CD14-positive monocyte (primary cell): ENCODE measurements around the gene LCMT2. TPM values are rescaled to one million over a fixed set of nuclear protein-coding genes. Genes with fewer than 3 reads are reported as not detected.

Source experiments
- DNase-seq, 3 donors: peaks; one replicate each; pipeline ENCODE4 v3.0.0-alpha.2; 2011 to 2022
- H2AFZ ChIP-seq: 2 replicates; pipeline ENCODE4 v1.6.0; 2012; ENCODE audit warnings: mild to moderate bottlenecking, low read depth, low read length, inconsistent platforms; ENCODE audit not compliant: insufficient read depth, poor library complexity, severe bottlenecking
- H3K27ac ChIP-seq, 2 donors: 1 replicate in 1 of 2; 2 replicates in 1 of 2; pipeline ENCODE4 v1.5.1; 2012 to 2013; ENCODE audit warnings: low read length in 2 of 2, control low read depth in 1 of 2, inconsistent platforms in 1 of 2, low read depth in 1 of 2, mild to moderate bottlenecking in 1 of 2
- H3K27me3 ChIP-seq, 2 donors: one replicate each; pipeline versions ENCODE4 v1.6.0 to v1.6.1; 2011 to 2013; ENCODE audit warnings: low read length in 2 of 2; ENCODE audit not compliant: control insufficient read depth in 2 of 2, insufficient read depth in 2 of 2
- H3K36me3 ChIP-seq, 2 donors: replicated peaks in 1 of 2; 1 replicate in 1 of 2; 2 replicates in 1 of 2; pipeline versions ENCODE4 v1.5.1 to v1.6.1; 2012 to 2013; ENCODE audit warnings: low read length in 2 of 2, control low read depth in 1 of 2, inconsistent platforms in 1 of 2, mild to moderate bottlenecking in 1 of 2; ENCODE audit not compliant: insufficient read depth in 2 of 2, control insufficient read depth in 1 of 2
- H3K4me1 ChIP-seq, 2 donors: 1 replicate in 1 of 2; 2 replicates in 1 of 2; pipeline versions ENCODE4 v1.5.1 to v1.6.1; 2012 to 2013; ENCODE audit warnings: low read length in 2 of 2, control low read depth in 1 of 2, inconsistent platforms in 1 of 2, mild to moderate bottlenecking in 1 of 2, moderate library complexity in 1 of 2; ENCODE audit not compliant: insufficient read depth in 2 of 2, control insufficient read depth in 1 of 2
- H3K4me2 ChIP-seq: replicated peaks from 2 replicates; pipeline ENCODE3; 2012; ENCODE audit warnings: low read length, moderate library complexity, mild to moderate bottlenecking; ENCODE audit not compliant: poor library complexity, severe bottlenecking; ENCODE audit errors: extremely low read depth
- H3K4me3 ChIP-seq, 3 experiments: fragments of 200-600 bp in 1 of 3; sonication (generic) in 1 of 3; replicated peaks in 1 of 3; 1 replicate in 2 of 3; 2 replicates in 1 of 3; pipeline ENCODE4 v1.5.1; 2011 to 2013; ENCODE audit warnings: low read length in 3 of 3, mild to moderate bottlenecking in 3 of 3, control low read depth in 2 of 3, low read depth in 2 of 3, inconsistent platforms in 1 of 3, moderate library complexity in 1 of 3
- H3K79me2 ChIP-seq: 2 replicates; pipeline ENCODE4 v1.6.0; 2012; ENCODE audit warnings: mild to moderate bottlenecking, control low read depth, inconsistent platforms, low read length, moderate library complexity; ENCODE audit not compliant: insufficient read depth
- H3K9ac ChIP-seq: 2 replicates; pipeline ENCODE4 v1.6.0; 2017; ENCODE audit warnings: low read length, mild to moderate bottlenecking; ENCODE audit not compliant: insufficient read depth, poor library complexity, severe bottlenecking
- H3K9me3 ChIP-seq, 2 donors: replicated peaks in 1 of 2; 1 replicate in 1 of 2; 2 replicates in 1 of 2; pipeline versions ENCODE4 v1.5.1 to v1.6.1; 2012 to 2013; ENCODE audit warnings: low read length in 2 of 2, control low read depth in 1 of 2; ENCODE audit not compliant: control insufficient read depth in 1 of 2, insufficient read depth in 1 of 2
- H4K20me1 ChIP-seq: 2 replicates; pipeline ENCODE4 v1.6.0; 2012; ENCODE audit warnings: mild to moderate bottlenecking, low read length, control low read depth, moderate library complexity; ENCODE audit not compliant: insufficient read depth
- H3K27ac Mint-ChIP-seq, 7 donors: one replicate each; pipeline ENCODE4 v1.8.0; 2020; ENCODE audit warnings: mild to moderate bottlenecking in 7 of 7, mixed read lengths in 7 of 7, moderate library complexity in 6 of 7, inconsistent platforms in 2 of 7
- H3K27me3 Mint-ChIP-seq, 3 donors: one replicate each; pipeline ENCODE4 v1.8.0; 2021 to 2022; ENCODE audit warnings: low read depth in 3 of 3, mild to moderate bottlenecking in 3 of 3, mixed read lengths in 3 of 3, moderate library complexity in 3 of 3, inconsistent platforms in 1 of 3
- H3K36me3 Mint-ChIP-seq, 2 donors: one replicate each; pipeline ENCODE4 v1.8.0; 2020; ENCODE audit warnings: mixed read lengths in 2 of 2, inconsistent platforms in 1 of 2, mild to moderate bottlenecking in 1 of 2
- H3K4me1 Mint-ChIP-seq: one replicate; pipeline ENCODE4 v1.8.0; 2020; ENCODE audit warnings: mild to moderate bottlenecking, mixed read lengths
- H3K4me3 Mint-ChIP-seq, 2 donors: one replicate each; pipeline ENCODE4 v1.8.0; 2020; ENCODE audit warnings: mild to moderate bottlenecking in 2 of 2, mixed read lengths in 2 of 2, moderate library complexity in 1 of 2
- H3K9me3 Mint-ChIP-seq, 7 donors: one replicate each; pipeline ENCODE4 v1.8.0; 2020 to 2022; ENCODE audit warnings: mixed read lengths in 7 of 7, mild to moderate bottlenecking in 6 of 7, moderate library complexity in 6 of 7, inconsistent platforms in 2 of 7
- WGBS: methylation state at CpG from one replicate; pipeline ENCODE4 v1.1.5; 2013; ENCODE audit warnings: missing lambda C conversion rate; ENCODE audit not compliant: insufficient coverage; 5-methylcytosine and 5-hydroxymethylcytosine counted together
- intact Hi-C, 2 donors: fragments of 100-400 bp; cut with micrococcal nuclease; formaldehyde crosslinking; loops; one replicate each; pipeline versions ENCODE4 v1.15.0 to v1.15.1; 2023
- polyA plus RNA-seq, 3 donors: library from polyadenylated mRNA; depleted of rRNA in 1 of 3; unstranded in 2 of 3; stranded (reverse) in 1 of 3; fragments of 300-500 nt in 2 of 3; fragments of >200 nt in 1 of 3; fragmentation: Illumina TruSeq in 2 of 3; gene quantifications; 1 replicate in 2 of 3; 2 replicates in 1 of 3; pipeline ENCODE4 v1.2.3, GENCODE V29; 2012 to 2021
- TF ChIP-seq, protein P1 (sequence below): fragments of 200-600 bp; IDR thresholded peaks from one replicate; pipeline ENCODE4 v1.8.0; 2022; ENCODE audit warnings: antibody characterized with exemption, mild to moderate bottlenecking

Gene LCMT2
- polyA plus RNA-seq, 3 donors = 0.78 to 1.6 (median 1.4) TPM

DNA sequence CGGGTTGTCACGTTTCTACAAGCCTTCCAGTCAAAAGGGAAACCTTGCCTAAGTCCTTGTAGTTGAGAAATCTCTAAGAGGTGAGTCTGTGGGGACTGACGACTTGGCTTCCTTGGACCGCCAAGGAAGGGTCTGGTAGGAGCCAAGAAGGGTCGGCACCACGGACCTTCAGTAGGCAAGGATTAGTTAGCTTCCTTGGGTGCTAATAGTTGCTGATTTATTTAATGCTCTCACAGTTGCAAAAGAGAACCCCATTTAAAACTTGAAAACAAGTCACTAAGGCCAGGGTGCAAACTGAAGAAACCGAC, 361 bp upstream of the LCMT2 start:
- WGBS = 5% methylated on average over 6 of the region's 7 CpGs
- TF ChIP-seq, protein P1, sequence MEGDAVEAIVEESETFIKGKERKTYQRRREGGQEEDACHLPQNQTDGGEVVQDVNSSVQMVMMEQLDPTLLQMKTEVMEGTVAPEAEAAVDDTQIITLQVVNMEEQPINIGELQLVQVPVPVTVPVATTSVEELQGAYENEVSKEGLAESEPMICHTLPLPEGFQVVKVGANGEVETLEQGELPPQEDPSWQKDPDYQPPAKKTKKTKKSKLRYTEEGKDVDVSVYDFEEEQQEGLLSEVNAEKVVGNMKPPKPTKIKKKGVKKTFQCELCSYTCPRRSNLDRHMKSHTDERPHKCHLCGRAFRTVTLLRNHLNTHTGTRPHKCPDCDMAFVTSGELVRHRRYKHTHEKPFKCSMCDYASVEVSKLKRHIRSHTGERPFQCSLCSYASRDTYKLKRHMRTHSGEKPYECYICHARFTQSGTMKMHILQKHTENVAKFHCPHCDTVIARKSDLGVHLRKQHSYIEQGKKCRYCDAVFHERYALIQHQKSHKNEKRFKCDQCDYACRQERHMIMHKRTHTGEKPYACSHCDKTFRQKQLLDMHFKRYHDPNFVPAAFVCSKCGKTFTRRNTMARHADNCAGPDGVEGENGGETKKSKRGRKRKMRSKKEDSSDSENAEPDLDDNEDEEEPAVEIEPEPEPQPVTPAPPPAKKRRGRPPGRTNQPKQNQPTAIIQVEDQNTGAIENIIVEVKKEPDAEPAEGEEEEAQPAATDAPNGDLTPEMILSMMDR = no peak
- Mint-ChIP-seq H3K27ac (peak overlapping the region; percentile 93 to 98 (median 96)), H3K4me1 (peaks cover 24% of the 10 kb centered on the region), H3K36me3 (peaks cover 8 to 10% of the 10 kb centered on the region in 2 donors), H3K27me3 (peaks cover 2 to 4% (median 4%) of the 10 kb centered on the region in 3 donors), H3K9me3 (peaks cover 0 to 5% (median 0%) of the 10 kb centered on the region in 7 donors), H3K4me3 (peak overlapping the region; percentile 93 to 94)
- H3K9me3 ChIP-seq = no peaks in the 10 kb centered on the region
- peaks cover 15% of the 10 kb centered on the region for H3K79me2 ChIP-seq
- H3K4me2 ChIP-seq = peak overlapping the region; percentile 92
- intact Hi-C loops = no loop called here
- H3K9ac ChIP-seq = peak overlapping the region; percentile 87
- no peaks in the 10 kb centered on the region for H3K36me3 ChIP-seq
- peak overlapping the region; percentile 85 to 90 (median 86) for H3K4me3 ChIP-seq
- no peaks in the 10 kb centered on the region for H4K20me1 ChIP-seq
- H3K27me3 ChIP-seq = no peaks in the 10 kb centered on the region
- DNase-seq = no peak
- H3K27ac ChIP-seq = peak overlapping the region; percentile 82 to 95
- H2AFZ ChIP-seq = peak overlapping the region; percentile 93
- peaks cover 16 to 23% of the 10 kb centered on the region in 2 donors for H3K4me1 ChIP-seq

DNA sequence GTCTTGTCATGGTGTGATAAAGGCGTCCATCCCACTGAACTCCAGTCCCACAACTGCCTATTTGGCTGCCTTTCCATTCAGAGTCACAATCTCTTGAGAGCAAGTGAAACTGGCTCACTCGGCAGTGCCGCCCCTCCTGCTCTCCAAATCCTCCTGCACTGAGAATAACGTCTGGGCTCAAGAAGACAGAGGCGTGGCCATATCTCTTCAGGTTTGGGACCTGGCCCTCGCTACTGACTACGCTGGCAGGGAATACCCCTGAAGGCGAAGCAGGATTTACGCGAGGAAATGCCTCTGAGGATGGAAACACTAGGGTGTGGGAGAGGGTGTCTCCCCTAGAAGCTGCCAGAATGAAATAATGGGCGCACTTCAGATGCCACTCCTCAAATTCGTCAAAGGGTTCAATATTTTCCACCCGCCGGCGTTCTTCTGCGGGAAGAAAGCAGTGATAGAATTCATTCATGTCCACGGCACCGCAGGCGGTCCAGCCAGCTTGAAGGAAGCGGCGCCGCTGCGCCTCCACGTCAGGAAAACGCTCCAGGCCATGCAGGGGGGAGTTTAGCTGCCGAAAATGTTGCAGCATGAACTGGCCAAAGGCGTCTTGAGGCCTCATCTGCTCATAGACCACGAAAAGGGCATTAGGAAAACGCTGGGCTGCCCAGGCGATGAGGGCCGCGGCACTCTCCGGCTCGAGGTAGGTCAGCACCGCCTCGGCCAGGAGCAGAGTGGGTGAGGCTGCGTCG, 985 bp downstream of the LCMT2 start:
- WGBS = 27% methylated on average over 38 of the region's 38 CpGs
- H3K4me2 ChIP-seq = peak overlapping the region; percentile 92
- H3K36me3 ChIP-seq = no peaks in the 10 kb centered on the region
- no peaks in the 10 kb centered on the region for H3K9me3 ChIP-seq
- H3K4me1 ChIP-seq = peaks cover 16 to 23% of the 10 kb centered on the region in 2 donors
- no peaks in the 10 kb centered on the region for H4K20me1 ChIP-seq
- no peaks in the 10 kb centered on the region for H3K27me3 ChIP-seq
- H3K4me3 ChIP-seq = peak overlapping the region; percentile 85 to 90 (median 86)
- intact Hi-C loops = no loop called here
- peaks cover 3 to 5% of the 10 kb centered on the region in 2 donors for H3K36me3 Mint-ChIP-seq
- peaks cover 0 to 5% (median 0%) of the 10 kb centered on the region in 7 donors for H3K9me3 Mint-ChIP-seq
- H3K27ac ChIP-seq = peak overlapping the region; percentile 82 to 95
- peak overlapping the region; percentile 93 to 98 (median 96) for H3K27ac Mint-ChIP-seq
- peaks cover 24% of the 10 kb centered on the region for H3K4me1 Mint-ChIP-seq
- peak overlapping the region; percentile 87 for H3K9ac ChIP-seq
- peaks cover 15% of the 10 kb centered on the region for H3K79me2 ChIP-seq
- H3K4me3 Mint-ChIP-seq = peak overlapping the region; percentile 93 to 94
- TF ChIP-seq, protein P1 = no peak
- peak overlapping the region; percentile 93 for H2AFZ ChIP-seq
- DNase-seq = peak in 1 of 3 donors; percentile 4
- peaks cover 4 to 5% (median 5%) of the 10 kb centered on the region in 3 donors for H3K27me3 Mint-ChIP-seq
